Cerebellar nuclear complex (tissue), 1 donor: ENCODE results near the gene CAPZB.

ENCODE experiments used
- DNase-seq, 2 experiments: peaks; one replicate each; lab custom pipeline; 2025; lab: John Stamatoyannopoulos, UW

CAPZB gene

GRCh38 chr1:19429611-19430010 is 55.7 kb downstream of the CAPZB start:
- no peak for DNase-seq

DNA sequence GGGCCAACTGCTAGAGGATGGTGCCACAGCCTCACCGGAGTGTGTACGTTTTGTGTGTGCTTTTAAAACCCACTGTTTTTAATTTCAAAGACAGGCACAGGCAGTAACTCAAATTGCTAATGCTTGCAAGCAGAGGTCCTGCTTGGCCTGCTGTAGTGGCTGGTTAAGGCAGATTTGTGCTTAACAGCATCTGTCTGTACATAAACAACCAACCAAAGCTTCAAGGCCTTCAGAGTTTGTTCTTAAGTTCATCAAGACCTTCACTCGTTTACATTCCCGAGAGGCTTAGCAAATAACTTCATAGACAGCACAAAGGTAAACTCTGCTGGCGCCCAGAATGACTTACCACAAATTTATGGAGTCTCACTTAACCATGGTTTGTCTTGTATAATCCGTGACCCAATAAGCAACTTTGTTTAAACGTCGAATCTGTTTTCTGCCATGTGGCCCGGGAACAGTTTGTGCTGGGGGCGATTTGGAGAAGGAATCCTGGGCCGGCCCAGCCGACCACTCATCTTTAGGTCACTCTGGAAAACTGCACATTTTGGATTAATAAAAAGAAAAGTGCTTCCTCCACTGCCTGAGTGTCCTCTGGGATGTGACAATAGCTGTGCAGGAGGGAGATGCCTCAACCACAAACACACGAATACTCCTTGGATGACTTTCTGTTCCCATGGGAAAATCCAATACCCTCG is 58.1 kb downstream of the CAPZB start:
- DNase-seq, result no peak

DNA sequence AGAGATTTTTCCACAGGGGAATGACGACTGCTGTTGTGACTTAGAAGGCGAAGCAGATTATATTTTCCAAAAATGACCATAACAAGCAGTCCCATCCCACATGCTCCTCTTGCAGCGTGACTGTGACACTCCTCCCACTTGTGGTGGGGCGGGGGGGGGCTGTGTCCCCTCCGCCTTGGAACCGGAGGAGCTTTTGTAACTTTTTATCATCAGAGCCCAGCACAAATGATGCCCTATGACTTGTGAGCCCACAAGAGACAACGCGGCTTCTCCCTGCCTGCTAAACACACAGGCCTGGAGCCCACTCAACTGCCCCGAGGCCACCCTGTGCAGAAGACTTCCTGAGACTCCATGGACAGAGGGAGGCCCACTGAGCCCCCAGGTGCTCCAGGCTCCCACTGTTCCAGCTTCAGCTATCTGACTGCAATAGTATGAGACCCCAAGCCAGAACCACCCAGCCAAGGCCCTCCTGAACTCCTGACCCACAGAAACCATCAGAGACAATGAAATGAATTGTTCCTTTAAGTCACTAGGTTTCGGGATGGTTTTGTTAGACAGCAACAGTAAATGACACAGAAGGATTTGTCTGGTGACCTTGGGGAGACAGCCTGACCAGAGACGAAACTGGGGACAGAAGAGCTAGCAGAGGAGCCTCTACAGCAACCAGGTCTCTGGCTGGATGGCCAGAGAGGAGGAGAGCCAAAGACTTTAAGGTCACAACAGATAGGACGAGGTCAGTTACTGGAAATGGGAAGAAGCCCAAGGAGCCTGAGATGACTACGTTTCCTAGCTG is 58.8 kb downstream of the CAPZB start:
- DNase-seq, result no peak

DNA sequence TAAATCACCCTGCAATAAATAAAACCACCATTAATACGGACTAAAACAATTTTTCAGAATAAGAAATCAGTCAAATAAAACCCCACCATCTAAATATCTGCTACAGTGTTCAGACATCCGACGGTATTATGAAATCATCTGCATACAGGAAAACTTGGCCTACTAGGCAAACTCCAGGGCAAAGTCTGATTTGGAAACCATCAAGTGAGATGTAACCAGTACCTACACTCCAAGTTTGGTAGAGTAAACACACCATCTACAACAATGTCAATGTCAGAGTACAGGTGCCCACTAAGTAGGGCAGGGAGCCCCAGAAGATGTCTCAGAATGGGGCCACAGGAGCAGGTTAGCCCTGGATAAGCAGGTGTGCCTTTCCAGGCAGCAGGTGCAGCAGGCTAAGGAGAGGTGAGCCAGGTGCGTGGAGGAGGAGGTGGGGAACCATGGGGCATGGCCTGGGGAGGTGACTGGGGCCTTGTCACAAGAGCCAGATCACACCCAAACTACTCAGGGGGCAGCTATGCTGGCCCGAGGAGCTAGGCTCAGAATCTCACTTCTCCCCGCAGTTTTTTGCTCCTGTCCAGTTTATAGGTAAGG is 59.6 kb downstream of the CAPZB start:
- DNase-seq, result no peak

GRCh38 chr1:19424651-19425570 is 60.4 kb downstream of the CAPZB start:
- no peak for DNase-seq

- DNase-seq, result no peak
These were observed 62.2 kb downstream of the CAPZB start for GRCh38 chr1:19423130-19423529.

- DNase-seq, result no peak
These were observed 64.0 kb downstream of the CAPZB start for GRCh38 chr1:19421365-19421764.

- DNase-seq, result no peak
These were observed 64.7 kb downstream of the CAPZB start for GRCh38 chr1:19420606-19421005.

DNA sequence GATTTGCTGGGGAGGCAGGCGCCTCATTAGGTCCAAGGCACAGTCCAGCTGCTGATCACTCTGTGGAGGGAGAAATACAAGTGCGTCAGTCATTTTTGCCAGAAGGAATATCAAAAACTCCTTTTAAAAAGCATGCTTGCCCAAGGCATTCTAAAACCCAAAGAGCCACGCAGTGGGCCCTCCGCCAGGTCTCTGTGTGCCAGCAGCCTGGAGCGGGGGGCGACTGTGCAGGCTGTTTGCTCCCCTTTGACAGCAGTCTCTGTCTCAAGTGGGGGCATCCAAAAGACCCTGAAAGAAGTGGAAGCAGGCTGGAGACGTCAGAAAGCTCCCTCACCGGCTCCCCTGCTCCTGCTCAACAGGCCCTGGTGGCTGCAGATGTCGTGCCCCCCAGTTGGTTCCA is 65.6 kb downstream of the CAPZB start:
- DNase-seq, result no peak

DNA sequence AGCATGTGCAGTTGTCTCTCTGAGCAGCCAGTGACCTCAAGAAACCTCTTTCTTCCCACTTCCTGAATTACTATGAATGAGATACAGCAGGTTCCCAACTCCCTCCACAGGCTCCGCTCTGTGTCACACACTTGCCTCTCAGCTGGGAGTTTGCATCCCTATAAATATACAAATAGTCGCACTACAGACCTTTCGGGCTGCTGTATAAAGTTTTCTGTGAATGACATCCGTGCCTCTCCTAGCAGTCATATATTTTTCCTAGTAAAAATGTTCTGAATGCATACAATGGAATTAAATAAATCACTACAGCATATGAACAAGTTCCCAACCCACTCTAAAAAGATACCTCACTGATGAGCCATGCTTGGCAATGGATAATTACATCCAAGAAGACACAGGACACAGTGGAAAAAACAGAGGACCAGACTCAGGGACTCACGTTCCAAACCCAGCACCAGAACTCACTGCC is 66.8 kb downstream of the CAPZB start:
- DNase-seq, result no peak

GRCh38 chr1:19416921-19417470 is 68.3 kb downstream of the CAPZB start:
- no peak for DNase-seq

GRCh38 chr1:19416145-19416544 is 69.2 kb downstream of the CAPZB start:
- no peak for DNase-seq

DNA sequence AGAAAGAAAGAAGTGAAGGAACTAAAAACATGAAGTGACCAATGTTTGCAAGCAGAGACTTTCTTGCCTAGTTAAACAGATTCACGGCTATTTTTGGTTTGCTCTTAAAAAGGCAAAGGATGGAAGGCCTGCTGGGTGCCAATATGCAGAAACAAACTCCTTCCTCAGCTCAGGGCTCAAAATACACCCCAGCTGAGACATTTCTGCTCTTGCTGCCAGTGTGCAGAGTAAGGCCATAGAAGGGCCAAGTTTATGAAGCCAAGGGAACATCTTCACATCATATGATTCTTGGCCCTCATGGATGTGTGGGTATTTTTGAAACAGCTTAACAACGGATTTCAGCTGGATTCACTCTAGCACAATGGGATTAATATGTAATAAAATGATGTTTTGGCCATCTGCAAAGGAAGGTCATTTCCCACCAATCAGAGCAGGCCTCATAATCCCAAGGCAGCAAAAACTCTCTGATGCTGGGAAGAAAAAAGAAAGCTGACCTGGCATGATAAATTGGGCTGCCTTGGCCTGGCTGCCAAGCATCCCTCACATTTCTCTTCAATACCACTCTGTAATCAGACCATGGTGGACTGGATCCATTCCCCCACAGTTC is 70.7 kb downstream of the CAPZB start:
- peak in 1 of 2 experiments; percentile 50 for DNase-seq

- DNase-seq, result no peak
These were observed 71.3 kb downstream of the CAPZB start for GRCh38 chr1:19413999-19414398.

GRCh38 chr1:19412654-19413053 is 72.7 kb downstream of the CAPZB start:
- no peak for DNase-seq

DNA sequence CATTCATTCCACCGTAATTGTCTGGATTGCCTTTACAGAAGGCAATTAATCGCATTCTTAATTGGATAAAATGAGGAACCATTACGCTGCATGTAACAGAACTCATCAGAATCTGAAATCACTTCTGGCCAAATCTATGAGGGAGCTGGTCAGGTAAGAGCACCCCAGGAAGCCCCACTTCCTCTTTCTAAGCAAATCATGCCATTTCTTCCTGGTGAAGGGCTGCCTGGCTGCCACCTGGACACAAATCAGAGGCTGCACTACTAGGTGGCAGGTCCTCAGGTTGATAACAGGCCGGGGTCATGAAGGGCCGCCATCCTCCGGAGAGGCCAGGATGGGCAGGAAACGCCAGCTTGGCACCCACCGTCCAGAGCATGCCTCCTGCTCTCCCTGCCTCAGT is 73.7 kb downstream of the CAPZB start:
- no peak for DNase-seq

- no peak for DNase-seq
These were observed 74.9 kb downstream of the CAPZB start for GRCh38 chr1:19410393-19410792.

- no peak for DNase-seq
These were observed 75.6 kb downstream of the CAPZB start for GRCh38 chr1:19409477-19410341.

DNA sequence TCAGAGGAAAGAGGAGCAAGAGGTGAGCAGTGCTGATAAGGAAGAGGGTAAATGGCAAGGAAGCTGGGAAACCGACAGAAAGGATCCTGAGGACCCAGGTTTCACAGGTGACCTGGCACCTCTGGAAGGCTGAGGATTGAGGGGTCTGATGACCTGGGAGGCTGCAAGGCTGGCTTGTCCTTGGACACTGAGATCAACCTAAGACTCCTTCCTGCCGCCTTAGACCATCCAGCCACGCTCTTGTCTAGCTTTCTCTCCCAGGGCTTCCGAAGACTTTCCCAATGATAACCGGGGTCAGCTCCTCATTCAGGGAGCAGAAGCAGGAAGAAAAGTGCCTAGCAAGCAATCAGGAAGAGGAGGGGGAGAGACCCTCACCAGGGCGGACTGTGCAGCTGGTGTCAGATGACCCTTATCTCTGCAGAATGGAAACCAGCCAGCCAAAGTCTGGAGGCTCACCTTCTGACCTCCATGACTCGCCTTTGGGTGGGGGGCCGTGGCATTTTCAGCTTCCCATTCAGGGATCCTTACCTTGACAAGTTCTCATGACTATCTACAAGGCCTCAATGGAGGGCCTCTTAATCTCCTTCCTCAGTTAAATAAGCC is 77.7 kb downstream of the CAPZB start:
- no peak for DNase-seq

DNA sequence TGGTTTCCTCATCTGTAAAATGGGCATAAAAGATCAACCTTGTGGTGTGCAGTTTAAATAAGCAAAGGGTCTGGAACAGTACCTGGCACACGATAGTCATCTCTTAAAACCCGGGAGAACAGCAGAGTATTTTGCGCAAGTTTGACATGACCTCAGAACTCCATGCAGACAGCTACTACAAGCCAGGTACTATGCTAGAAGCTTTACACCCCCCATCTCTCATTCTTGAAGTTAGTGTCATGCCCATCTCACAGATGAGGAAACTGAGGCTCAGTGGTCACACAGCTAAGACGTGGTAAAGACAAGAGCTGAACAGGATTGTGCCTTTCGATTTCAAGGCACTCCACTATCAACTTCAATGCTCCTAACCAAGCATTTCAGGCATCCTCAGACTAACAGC is 78.7 kb downstream of the CAPZB start:
- DNase-seq, result no peak
